IPS DF 6.9 (cell line): ENCODE measurements around the gene TIMM29.
"Not testable (repeated sequence)": the region's sequence is repeated elsewhere in the genome, so short reads cannot be mapped to it uniquely, and the experiment has no call there.

ENCODE experiments used
- DNase-seq: peaks from one replicate; pipeline ENCODE4 v3.0.0-alpha.2; 2013; ENCODE audit warnings: low read depth, low spot score
- H3K27ac ChIP-seq: one replicate; pipeline ENCODE4 v1.5.1; 2013; ENCODE audit warnings: low read length, control low read depth
- H3K27me3 ChIP-seq: 2 replicates; pipeline ENCODE4 v1.6.1; 2013; ENCODE audit warnings: mild to moderate bottlenecking, low read length; ENCODE audit not compliant: control insufficient read depth, insufficient read depth
- H3K36me3 ChIP-seq: 2 replicates; pipeline ENCODE4 v1.6.1; 2013; ENCODE audit warnings: low read length; ENCODE audit not compliant: control insufficient read depth, insufficient read depth
- H3K4me1 ChIP-seq: 2 replicates; pipeline ENCODE4 v1.6.1; 2013; ENCODE audit warnings: low read length; ENCODE audit not compliant: control insufficient read depth, insufficient read depth
- H3K4me3 ChIP-seq: 2 replicates; pipeline ENCODE4 v1.5.1; 2013; ENCODE audit warnings: mild to moderate bottlenecking, low read length
- H3K9me3 ChIP-seq: 2 replicates; pipeline ENCODE4 v1.6.1; 2013; ENCODE audit warnings: low read length, inconsistent platforms; ENCODE audit not compliant: control insufficient read depth, insufficient read depth
- WGBS: extraction: QIAGEN DNeasy Blood & Tissue Kit; methylation state at CpG from one replicate; pipeline ENCODE4 v1.1.7; 2013; ENCODE audit warnings: mixed read lengths, missing lambda C conversion rate; ENCODE audit not compliant: insufficient read length, insufficient coverage; 5-methylcytosine and 5-hydroxymethylcytosine counted together

Gene TIMM29

DNA sequence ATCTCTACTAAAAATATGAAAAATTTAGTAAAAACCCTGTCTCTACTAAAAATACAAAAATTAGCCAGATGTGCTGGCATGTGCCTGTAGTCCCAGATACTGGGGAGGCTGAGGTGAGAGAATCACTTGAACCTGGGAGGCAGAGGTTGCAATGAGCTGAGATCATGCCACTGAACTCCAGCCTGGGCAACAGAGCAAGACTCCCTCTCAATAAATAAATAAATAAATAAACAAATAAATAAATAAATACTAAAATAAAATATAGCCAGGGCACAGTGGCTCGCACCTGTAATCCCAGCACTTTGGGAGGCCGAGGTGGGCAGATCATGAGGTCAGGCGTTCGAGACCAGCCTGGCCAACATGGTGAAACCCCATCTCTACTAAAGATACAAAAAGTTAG is 14.8 kb downstream of the TIMM29 start:
- WGBS: no CpG with 5 or more reads among the region's 4 CpGs
- not testable (repeated sequence) for H3K27ac ChIP-seq, H3K27me3 ChIP-seq, H3K9me3 ChIP-seq, H3K36me3 ChIP-seq, H3K4me1 ChIP-seq, DNase-seq, H3K4me3 ChIP-seq

DNA sequence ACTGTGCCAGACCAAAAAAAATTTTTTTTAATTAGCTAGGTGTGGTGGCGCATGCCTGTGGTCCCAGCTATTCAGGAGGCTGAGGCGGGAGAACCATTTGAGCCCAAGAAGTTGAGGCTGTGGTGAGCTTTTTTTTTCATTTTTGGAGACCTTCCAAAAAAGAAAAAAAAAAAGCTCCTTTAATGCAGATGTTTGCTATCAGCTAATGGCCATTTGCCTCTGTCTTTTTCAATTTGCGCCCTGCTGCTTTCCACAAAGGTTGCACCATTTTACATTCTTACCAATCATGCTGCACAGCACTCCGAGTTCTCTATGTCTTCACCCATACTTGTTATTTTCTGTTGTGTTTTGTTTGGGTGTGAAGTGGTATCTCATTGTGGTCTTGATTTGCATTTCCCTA is 16.7 kb downstream of the TIMM29 start:
- Histone ChIP-seq H3K4me1 (no peaks in the 10 kb centered on the region), H3K9me3 (no peaks in the 10 kb centered on the region), H3K36me3 (no peaks in the 10 kb centered on the region), H3K4me3 (no peak overlapping the region), H3K27me3 (no peaks in the 10 kb centered on the region), H3K27ac (no peak overlapping the region)
- DNase-seq: no peak
- WGBS: no CpG with 5 or more reads among the region's 4 CpGs

DNA sequence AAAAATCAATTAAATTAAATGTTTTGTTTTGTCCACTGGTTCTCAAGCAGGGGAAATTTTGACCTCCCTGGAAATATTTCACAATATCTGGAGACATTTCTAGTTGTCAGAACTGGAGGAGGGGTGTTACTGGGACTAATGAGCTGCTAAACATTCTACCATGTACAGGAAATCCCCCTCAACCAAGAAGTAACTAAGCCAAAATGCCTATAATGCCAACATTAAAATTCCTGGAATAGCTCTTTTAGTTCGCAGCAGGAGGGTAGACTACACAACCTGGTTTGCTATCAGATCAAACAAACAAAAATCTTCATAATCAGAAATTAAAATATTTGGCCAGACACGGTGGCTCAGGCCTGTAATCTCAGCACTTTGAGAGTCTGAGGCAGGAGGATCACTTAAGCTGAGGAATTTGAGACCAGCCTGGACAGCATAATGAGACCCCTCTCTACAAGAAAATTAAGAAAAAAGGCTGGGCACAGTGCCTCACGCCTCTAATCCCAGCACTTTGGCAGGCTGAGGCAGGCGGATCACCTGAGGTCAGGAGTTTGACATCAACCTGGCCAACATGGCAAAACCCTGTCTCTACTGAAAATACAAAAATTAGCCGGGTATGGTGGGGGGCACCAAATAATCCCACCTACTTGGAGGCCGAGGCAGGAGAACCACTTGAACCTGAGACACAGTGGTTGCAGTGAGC is 18.5 kb downstream of the TIMM29 start:
- Histone ChIP-seq H3K4me3 (no peak overlapping the region), H3K9me3 (no peaks in the 10 kb centered on the region), H3K27me3 (no peaks in the 10 kb centered on the region), H3K36me3 (no peaks in the 10 kb centered on the region), H3K27ac (no peak overlapping the region), H3K4me1 (no peaks in the 10 kb centered on the region)
- no peak for DNase-seq
- WGBS: no CpG with 5 or more reads among the region's 6 CpGs

DNA sequence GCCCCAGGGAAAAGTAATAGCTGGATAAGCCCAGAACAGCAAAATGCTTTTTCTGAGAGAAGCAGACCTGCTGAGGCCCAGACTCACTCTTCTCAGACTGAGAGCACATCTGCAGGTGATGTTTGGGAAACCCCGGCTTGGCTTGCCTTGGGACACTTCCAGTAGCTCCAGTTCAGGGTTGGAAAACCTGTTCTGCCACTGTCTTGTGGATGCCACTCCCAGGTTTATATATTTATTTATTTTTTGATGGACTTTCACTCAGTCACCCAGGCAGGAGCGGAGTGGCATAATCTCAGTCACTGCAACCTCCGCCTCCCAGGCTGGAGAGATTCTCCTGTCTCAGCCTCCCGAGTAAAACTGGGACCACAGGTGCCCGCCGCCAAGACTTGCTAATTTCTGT is 24.2 kb downstream of the TIMM29 start:
- Histone ChIP-seq H3K9me3 (no peaks in the 10 kb centered on the region), H3K36me3 (no peaks in the 10 kb centered on the region), H3K4me1 (no peaks in the 10 kb centered on the region), H3K4me3 (no peak overlapping the region), H3K27ac (no peak overlapping the region), H3K27me3 (no peaks in the 10 kb centered on the region)
- WGBS: no CpG with 5 or more reads among the region's 6 CpGs
- DNase-seq: no peak

DNA sequence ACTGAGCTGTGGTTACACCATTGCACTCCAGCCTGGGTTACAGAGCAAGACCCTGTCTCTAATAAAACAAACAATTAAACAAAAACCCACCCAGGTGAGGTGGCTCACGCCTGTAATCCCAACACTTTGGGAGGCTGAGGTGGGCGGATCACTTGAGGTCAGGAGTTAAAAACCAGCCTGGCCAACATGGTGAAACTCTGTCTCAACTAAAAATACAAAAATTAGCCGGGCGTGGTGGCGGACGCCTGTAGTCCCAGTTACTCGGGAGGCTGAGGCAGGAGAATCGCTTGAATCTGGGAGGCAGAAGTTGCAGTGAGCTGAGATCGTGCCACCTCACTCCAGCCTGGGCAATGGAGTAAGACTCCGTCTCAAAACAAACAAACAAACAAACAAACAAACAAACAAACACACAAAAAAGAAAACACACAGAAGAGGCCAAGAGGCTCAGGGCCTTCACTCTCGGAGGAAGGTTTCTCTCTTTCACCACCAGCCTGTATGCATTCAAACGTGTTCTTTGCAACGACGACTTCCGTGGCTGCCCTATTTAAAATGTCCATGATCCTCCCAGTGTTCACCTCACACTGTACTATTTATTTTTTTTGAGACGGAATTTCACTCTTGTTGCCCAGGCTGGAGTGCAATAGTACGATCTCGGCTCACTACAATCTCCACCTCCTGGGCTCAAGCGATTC is 30.8 kb downstream of the TIMM29 start:
- H3K9me3 ChIP-seq, DNase-seq, H3K27ac ChIP-seq, H3K4me3 ChIP-seq, H3K36me3 ChIP-seq, H3K27me3 ChIP-seq, H3K4me1 ChIP-seq: not testable (repeated sequence)
- no CpG with 5 or more reads among the region's 19 CpGs for WGBS

DNA sequence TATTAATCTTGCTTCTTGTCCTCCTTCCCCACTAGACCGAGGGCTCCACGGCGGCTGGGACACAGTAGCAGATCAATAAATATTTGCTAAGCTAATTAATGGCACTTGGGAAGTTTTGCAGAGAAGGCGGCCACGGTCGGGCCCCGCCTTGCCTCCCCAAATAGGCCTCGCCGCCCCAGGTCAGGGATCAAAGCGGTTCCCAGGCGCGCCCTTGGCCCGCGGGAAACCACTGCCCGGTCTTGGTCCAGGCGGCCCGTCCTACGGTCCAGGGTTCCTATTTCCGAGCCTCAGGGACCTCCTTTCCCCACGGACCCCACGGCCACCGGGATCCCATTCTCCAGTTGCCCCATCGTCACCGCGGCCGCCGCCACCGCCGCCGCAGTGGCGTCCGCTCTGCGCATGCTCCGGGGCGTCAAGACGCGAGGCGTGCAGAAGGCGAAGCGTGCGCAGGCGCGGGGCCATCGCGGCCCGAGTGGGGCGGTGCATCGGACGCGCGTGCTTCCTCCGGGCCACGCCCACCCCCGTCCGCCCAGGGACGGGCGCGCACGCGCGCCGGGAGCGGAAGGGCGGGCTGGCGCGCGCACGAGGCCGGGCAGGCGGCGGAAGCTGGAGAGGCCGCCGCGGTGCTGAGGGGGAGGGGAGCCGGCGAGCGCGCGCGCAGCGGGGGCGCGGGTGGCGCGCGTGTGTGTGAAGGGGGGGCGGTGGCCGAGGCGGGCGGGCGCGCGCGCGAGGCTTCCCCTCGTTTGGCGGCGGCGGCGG is 31.9 kb downstream of the TIMM29 start, which contains the start of gene SMARCA4:
SMARCA4 (plus strand) TSS at position 717 of the 759 bp plus-strand sequence. CDS start 23,122 bp downstream, outside the sequence.
- Histone ChIP-seq H3K4me3 (peak within 1 kb of the TSS; percentile 73), H3K4me1 (peaks cover 4% of the 10 kb centered on the region; the same call in 1 of the 2 replicates), H3K36me3 (no peaks in the 10 kb centered on the region), H3K9me3 (no peaks in the 10 kb centered on the region), H3K27ac (no peak within 1 kb of the TSS), H3K27me3 (no peaks in the 10 kb centered on the region)
- WGBS: no CpG with 5 or more reads among the region's 100 CpGs
- peak; percentile 92 for DNase-seq

DNA sequence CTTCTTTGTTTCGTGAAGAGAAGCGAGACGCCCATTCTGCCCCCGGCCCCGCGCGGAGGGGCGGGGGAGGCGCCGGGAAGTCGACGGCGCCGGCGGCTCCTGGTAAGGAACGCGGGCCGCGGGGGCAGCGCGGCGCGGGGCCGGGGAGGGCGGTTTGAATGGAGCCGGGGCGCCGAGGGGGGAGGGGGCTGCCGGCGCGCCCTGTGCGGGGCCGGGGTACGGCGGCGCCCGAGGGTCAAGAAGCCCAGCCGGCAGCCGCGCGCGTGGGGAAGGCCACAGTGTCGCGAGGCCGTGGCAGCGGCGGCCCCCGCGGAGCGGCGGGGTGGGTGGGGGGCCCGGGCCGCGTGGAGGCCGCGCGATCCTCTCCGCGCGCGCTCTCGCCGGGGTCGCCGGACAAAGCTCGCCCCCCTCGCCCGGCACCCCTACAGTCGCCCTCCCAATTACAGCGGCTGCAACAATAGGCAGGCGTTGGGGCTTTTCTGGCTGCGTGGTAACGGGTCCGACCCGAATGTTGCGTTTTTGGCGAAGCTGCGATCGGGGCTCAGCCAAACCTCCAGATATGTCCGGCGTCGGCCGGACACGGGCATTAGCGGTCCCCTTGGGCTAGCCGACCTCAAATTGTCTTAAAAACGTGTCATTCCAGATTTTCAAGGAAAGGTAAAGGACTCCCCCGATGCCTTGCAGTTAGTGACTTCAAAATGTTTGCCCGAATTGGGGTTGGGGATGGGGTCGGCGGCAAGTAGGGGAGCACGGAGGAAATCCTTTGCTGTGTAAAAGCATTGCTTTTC is 32.7 kb downstream of the TIMM29 start:
- no peak for DNase-seq
- Histone ChIP-seq H3K4me3 (peak overlapping the region; percentile 73), H3K9me3 (no peaks in the 10 kb centered on the region), H3K27ac (no peak overlapping the region), H3K4me1 (peaks cover 4% of the 10 kb centered on the region; the same call in 1 of the 2 replicates), H3K27me3 (no peaks in the 10 kb centered on the region), H3K36me3 (no peaks in the 10 kb centered on the region)
- WGBS: no CpG with 5 or more reads among the region's 92 CpGs

DNA sequence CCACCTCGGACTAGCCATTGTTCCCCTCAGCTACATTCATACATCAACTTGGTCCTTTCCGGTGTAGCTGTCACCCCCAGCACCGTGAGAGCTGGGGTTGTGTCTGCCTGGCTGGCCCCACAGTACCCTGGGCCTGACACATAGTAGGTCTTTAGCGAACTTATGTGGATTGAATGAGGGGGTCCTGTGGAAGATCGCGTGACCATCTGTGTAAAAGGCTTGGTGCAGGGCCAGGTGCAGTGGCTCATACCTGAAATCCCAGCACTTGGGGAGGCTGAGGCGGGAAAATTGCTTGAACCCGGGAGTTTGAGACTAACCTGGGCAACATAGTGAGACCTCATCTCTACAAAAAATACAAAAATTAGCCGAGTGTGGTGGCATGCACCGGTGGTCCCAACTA is 34.3 kb downstream of the TIMM29 start:
- Histone ChIP-seq H3K36me3 (no peaks in the 10 kb centered on the region), H3K9me3 (no peaks in the 10 kb centered on the region), H3K27me3 (no peaks in the 10 kb centered on the region), H3K27ac (no peak overlapping the region), H3K4me3 (no peak overlapping the region), H3K4me1 (peaks cover 4% of the 10 kb centered on the region; the same call in 1 of the 2 replicates)
- WGBS: no CpG with 5 or more reads among the region's 10 CpGs
- no peak for DNase-seq

DNA sequence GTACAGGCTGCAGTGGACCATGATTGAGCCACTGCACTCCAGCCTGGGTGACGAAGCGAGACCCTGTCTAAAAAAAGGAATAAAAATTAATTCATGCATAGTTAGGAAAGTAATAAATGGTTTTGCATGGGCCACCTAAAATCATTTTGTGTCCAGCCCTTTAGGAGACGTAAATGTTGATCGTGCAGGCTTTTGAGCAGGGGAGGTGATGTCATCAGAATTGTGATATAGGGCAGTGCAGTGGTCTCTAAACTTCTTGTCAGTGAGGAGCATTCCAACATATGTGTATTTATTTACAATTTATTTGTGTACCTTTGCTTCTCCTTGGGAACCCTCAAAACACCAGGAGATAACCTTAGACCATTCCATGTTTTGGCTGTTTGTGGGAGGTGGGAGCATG is 35.3 kb downstream of the TIMM29 start:
- Histone ChIP-seq H3K4me3 (no peak overlapping the region), H3K27ac (no peak overlapping the region), H3K27me3 (no peaks in the 10 kb centered on the region), H3K4me1 (peaks cover 7% of the 10 kb centered on the region), H3K9me3 (no peaks in the 10 kb centered on the region), H3K36me3 (no peaks in the 10 kb centered on the region)
- WGBS: no CpG with 5 or more reads among the region's 4 CpGs
- DNase-seq: no peak

DNA sequence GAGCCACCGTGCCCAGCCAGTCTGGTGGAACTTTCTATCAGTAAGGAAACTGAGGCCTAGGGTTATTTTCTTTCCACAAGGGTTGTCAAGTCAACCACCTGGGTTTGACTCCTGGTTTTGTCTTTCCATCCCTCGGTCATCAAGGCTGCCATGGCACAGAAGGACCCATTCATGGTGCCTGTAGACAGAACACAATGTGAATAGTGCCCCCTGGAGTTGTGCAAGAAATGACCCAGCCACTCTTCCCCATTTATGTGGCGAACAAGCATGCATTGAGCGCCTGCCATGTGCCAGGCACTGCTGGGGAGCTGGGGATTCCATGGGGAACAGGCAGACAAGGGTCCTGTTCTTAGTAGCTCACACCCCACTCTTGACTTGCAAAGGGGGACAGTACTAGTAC is 36.3 kb downstream of the TIMM29 start:
- no peak overlapping the region for H3K27ac ChIP-seq
- no peaks in the 10 kb centered on the region for H3K27me3 ChIP-seq
- no peaks in the 10 kb centered on the region for H3K36me3 ChIP-seq
- DNase-seq: no peak
- peaks cover 7% of the 10 kb centered on the region for H3K4me1 ChIP-seq
- no peak overlapping the region for H3K4me3 ChIP-seq
- no peaks in the 10 kb centered on the region for H3K9me3 ChIP-seq
- WGBS: no CpG with 5 or more reads among the region's 4 CpGs
